ENCODE data around the gene GALNT12.

Gene GALNT12

GRCh38 chr9:98894761-98895160, 87.3 kb downstream of the GALNT12 start:
- H3K36me3 Mint-ChIP-seq (ENCODE audit: insufficient read depth): no peaks in the 10 kb centered on the region
- peaks cover 55 to 79% of the 10 kb centered on the region in 2 donors for H3K27me3 Mint-ChIP-seq

DNA sequence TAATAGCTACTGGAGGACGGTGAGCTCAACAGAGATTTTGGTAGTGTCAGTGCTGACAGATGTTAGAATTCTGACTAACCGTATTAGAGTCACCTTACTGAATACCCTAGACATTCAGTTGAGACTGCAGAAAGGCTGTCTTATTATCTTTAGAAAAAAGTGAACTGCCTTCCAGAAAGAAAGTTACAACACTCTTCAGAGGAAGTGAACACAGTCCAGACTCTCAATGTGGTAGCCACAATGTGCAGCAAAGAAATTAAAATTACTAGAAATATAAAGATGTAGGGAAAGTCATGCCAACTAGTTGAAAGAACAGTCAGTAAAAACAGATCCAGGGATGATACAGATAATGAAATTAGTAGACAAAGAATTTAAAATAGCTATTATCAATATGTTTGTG, 89.2 kb downstream of the GALNT12 start:
- Mint-ChIP-seq H3K27ac (no peak overlapping the region), H3K9me3 (no peaks in the 10 kb centered on the region), H3K4me3 (no peak overlapping the region), H3K4me1 (ENCODE audit: low read depth in 2 of 2) (no peaks in the 10 kb centered on the region), H3K27me3 (peaks cover 52 to 71% of the 10 kb centered on the region in 2 donors), H3K36me3 (ENCODE audit: insufficient read depth) (no peaks in the 10 kb centered on the region)
- ATAC-seq (replicated peaks) (no peak), DNase-seq (no peak)

More at GRCh38 chr9:98894761-98895160, 87.3 kb downstream of the GALNT12 start:
- no peaks in the 10 kb centered on the region for H3K9me3 Mint-ChIP-seq
- no peak for ATAC-seq (replicated peaks)
- no peaks in the 10 kb centered on the region for H3K4me1 Mint-ChIP-seq (ENCODE audit: low read depth in 2 of 2)
- no peak overlapping the region for H3K4me3 Mint-ChIP-seq
- DNase-seq: no peak
- H3K27ac Mint-ChIP-seq: no peak overlapping the region

DNA sequence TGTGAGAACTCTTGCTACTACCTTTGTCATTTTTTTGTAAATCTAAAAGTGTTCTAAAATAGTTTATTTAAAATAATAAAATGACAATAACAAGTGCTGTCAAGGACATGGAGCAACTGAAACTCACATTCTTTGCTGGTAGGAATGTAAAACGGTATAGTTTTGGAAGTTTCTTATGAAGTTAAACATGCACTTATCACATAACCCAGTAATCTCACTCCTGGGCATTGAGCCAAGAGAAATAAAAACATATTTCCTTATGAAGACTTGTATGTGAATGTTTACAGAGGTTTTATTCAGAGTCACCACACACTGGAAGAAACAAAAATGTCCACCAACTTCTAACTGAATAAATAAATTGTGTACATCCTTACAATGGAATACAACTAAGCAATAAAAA, 90.3 kb downstream of the GALNT12 start:
- H3K4me3 Mint-ChIP-seq: no peak overlapping the region
- ATAC-seq (replicated peaks) (no peak), DNase-seq (no peak)
- no peaks in the 10 kb centered on the region for H3K36me3 Mint-ChIP-seq (ENCODE audit: insufficient read depth)
- no peaks in the 10 kb centered on the region for H3K9me3 Mint-ChIP-seq
- H3K27me3 Mint-ChIP-seq: peaks cover 53 to 75% of the 10 kb centered on the region in 2 donors
- no peaks in the 10 kb centered on the region for H3K4me1 Mint-ChIP-seq (ENCODE audit: low read depth in 2 of 2)
- no peak overlapping the region for H3K27ac Mint-ChIP-seq

GRCh38 chr9:98899408-98900056, 92.1 kb downstream of the GALNT12 start:
- Mint-ChIP-seq H3K27ac (no peak overlapping the region), H3K36me3 (ENCODE audit: insufficient read depth) (no peaks in the 10 kb centered on the region), H3K4me3 (no peak overlapping the region), H3K4me1 (ENCODE audit: low read depth in 2 of 2) (no peaks in the 10 kb centered on the region), H3K9me3 (no peaks in the 10 kb centered on the region), H3K27me3 (peaks cover 58 to 80% of the 10 kb centered on the region in 2 donors)
- no peak for DNase-seq
- no peak for ATAC-seq (replicated peaks)
